SKM-1 (cell line): ENCODE data around the gene DOC2B.
"Not testable (repeated sequence)": the region's sequence is repeated elsewhere in the genome, so short reads cannot be mapped to it uniquely, and the experiment has no call there.

ENCODE experiments used
- DNase-seq: peaks from one replicate; lab custom pipeline; 2025; ENCODE audit not compliant: unreplicated experiment; lab: John Stamatoyannopoulos, UW

The DOC2B gene

DNA sequence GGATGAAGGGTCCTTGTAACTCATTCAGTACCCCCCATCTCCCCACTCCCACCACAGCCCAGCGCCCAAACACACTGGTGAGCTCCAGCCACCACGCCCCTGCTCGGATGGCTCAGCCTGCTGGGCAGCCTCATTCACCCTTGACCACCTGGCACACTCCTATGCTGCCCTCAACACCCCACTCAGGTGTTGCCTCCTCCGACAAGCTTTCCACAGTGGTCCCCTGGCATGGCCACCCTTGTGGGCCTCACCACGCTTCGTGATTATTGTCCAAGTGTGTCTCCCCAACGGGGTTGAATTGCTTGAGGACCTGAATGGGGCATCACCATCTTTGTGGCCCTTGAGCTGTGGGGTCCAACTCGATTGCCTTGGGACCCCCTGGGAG lies 12.0 kb upstream of the DOC2B start:
- DNase-seq, result no peak

DNA sequence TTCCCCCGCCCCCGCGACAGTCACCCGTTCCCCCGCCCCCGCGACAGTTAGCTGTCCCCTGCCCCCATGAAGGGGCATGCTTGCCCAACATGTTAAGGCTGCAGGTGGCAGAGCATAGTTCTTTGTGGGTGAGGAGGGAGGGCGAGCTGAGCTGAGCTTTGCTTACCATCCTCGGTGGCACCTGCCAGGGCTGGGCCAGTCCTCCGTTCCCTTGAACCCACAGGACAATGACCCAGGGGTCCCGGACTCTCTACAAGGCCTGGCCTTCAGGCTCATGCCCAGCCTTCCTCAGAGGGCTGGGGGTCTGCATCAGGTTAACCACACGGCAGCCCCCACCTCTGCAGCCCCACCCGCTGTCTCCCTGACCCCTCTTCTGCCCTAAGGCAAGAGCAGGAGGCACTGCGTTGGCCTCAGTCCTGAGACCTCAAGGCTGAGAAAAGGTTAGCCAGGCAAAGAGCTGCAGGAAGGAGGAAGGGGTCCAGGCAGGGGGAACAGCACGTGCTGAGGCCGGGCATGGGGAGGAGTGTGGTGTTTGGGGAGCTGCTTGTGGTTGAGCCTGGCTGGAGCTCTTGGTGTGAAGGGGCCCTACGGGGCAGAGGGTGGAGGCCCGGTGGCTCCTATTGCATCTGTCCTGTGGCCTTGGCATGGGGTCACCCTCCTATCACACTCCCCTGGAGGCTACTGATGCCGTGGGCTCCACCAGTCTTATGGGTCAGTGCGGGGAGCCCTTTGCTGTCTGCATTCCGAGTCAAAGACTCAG lies 11.4 kb upstream of the DOC2B start:
- no peak for DNase-seq

DNA sequence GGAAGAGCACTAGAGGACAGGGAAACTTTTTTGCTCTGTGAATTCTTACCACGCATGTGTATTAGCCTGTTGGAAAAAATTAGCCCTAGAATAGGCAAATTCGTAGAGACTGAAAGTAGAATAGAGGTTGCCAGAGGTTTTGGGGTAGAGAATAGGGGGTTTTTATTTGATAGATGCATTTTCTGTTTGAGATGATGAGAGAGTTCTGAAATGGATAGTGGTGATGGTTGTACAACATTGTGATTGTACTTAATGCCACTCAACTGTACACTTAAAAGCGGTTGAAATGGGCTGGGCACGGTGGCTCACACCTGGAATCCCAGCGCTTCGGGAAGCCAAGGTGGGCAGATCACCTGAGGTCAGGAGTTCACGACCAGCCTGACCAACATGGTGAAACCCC lies 8.0 kb upstream of the DOC2B start:
- DNase-seq, result no peak

DNA sequence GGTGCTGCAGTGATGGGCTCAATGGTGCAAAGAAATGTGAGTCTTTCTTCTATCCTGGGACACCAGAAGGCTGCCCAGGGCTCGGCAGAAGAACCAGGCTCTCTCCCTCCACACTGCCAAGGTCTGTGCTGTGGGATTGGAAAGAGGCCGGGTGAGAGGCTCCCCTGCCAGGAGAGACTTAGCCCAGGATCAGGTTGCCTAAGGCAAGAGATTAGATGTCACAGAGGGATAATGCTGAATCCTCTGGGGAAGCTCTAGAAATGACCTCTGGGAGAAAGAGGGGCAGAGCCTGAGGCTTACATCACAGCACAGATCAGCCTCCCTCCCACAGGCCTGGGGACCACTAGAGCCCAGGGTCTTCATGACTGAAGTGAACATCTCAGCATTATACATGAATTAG lies 5.7 kb upstream of the DOC2B start:
- DNase-seq, result no peak

DNA sequence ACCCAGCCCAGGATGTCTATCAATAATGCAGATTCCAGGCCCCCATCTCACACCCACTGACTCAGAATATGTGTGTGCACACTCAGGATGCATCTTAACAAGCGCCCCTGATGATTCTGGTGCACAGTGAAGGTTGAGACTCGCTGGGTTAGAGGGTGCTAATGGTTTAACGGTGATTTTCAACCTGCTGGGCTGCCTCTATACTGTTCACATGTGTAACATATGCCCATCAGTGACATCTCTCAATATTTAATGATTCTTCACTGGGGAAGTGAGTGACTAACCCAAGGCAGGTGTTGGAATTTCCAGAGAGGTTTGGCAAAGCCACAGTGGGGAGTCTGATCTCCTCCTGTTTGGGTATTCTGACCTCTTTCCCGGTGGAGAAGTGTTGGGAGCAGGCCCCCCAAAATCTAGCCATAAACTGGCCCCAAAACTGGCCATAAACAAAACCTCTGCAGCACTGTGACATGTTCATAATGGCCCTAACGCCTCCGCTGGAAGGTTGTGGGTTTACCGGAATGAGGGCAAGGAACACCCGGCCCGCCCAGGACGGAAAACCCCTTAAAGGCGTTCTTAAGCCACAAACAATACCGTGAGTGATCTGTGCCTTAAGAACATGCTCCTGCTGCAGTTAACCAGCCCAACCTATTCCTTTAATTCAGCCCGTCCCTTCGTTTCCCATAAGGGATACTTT lies 4.1 kb upstream of the DOC2B start:
- DNase-seq, result no peak

DNA sequence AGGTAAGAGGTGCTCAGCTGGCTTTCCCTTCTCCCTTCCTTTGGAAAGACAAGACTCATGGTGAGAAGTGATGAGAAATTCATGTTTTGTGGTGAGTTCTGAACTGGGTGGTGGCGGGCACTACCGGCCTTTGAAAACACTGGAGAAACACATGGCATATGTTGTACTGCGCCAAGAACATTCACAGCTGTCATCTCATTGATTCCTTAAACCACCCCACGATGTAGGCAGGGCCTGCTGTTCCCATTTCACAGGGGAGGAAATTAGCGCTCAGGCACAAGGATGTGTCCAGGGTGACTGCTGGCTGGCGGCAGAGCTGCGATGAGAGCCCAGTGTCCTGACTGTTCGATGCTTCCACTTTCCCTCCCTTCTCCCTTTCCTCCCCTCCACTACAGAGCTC lies 1.6 kb upstream of the DOC2B start:
- DNase-seq, result no peak

DNA sequence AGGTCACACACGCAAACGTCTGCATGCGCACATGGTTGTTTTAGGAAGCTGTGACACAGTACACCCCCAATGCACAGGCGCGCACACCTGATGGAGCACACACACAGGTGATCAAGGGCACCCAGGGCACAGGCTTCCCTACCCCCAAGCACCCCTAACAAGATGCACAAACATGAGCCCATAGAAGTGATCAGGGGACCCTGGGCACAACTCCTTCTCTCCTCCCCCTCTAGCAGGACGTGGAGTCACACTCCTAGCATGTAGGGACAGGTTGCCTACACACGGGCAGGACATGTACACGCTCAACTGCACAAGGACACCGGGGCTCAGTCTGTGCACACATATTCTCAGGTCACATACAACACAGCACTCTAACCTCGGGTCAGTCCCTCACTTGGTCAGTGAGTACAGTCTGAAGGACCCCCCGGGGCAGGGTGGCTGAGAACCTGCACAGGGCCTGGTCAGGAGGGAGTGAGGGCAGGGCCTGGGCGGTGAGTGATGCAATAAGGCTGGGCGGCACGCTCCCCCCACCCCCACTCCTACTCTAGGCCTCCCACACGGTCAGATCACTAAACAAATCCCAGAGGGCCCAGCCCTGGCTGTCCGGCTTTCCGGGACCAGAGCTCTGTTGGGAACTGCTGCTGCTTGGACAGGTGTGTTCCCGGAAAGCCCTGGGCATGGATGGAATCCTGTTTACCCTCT lies 751 bp upstream of the DOC2B start:
- DNase-seq, result no peak

DNA sequence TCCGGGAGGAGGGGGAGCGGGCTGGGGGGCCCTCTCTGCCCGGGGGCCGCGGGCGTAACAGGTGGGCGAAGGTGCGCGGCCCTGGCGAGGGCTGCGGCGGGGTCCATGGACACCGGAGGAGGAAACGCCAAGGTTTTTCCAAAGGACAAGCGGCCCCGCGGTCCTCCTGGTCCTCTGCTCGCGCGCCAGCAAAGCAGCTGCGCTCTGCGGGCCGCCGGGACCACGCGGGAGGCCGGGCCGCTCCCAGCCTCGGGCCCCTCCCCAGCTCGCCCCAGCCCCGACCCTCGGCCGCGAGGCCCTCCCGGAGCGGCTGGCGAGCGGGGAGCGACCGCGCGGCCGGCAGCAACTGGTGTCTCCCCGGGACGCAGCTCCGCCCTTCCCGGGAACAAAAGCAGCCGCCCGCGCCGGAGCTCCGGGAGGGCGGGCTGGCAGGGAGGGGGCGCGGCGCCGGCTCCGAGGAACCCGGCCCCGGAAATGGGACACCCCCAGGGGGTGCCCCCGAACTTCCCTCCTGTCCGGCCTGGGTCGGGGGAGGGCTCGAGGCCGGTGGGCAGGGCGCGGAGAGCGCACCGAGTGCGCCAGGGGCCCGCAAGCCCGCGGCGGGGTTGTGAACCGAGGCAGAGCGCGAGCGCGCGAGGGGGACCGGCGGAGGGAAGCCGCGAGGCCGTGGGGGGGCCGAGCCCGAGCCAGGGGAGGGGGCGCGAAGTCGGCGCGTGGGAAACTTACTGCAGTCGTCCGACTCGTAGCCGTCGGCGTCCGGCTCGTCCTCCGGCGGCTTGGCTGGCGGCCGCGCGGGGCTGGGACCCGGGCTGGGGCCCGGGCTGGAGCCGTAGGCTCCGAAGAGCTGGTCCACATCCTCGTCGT lies 837 bp downstream of the DOC2B start:
- no peak for DNase-seq

DNA sequence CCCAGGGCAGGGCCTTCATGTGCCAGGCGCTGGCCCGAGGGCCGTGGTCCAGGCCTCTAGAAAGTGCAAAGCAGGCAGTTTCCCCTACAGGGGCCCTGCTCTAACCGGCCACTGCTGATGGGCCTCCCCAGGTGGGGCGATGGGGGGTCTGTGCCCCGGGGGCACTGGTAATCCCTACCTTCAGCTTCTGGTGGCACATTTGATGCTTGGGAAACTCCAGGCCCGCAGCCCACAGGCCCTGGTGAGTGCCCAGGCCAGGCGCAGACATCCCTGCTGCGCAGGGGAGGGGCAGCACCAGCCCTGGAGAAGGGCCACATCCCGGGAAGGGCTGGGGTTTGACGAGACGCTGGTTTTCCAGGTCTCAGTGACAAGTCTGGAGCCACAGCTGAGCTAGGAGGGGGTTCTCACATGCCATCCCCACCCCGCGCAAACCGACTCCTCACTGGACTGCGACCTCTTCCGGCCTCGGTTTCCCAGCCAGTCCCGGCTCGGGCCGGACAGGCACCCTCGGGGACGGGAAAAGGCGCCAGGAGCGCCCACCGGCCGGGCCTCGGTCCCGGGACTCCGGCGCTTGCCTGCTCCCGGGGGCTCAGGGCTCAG lies 1.6 kb downstream of the DOC2B start:
- DNase-seq, result no peak

DNA sequence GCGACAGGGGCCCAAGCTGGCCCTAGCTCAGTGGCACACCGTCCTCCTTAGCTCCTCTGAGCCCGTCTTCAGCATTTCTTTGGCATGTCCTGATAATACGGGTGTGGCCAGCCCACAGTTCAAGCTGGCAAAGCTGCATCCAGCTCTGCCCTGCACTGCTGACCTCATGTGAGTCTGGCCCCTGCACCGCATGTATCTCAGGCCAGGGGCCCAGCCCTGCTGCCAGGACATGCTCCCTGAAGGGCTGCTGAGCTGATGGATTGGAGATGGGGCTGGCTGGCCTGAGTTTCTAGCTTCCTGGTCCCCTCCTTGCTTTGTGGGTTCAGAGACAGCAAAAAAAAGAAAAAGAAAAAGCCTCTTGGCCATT lies 2.4 kb downstream of the DOC2B start:
- DNase-seq, result no peak

DNA sequence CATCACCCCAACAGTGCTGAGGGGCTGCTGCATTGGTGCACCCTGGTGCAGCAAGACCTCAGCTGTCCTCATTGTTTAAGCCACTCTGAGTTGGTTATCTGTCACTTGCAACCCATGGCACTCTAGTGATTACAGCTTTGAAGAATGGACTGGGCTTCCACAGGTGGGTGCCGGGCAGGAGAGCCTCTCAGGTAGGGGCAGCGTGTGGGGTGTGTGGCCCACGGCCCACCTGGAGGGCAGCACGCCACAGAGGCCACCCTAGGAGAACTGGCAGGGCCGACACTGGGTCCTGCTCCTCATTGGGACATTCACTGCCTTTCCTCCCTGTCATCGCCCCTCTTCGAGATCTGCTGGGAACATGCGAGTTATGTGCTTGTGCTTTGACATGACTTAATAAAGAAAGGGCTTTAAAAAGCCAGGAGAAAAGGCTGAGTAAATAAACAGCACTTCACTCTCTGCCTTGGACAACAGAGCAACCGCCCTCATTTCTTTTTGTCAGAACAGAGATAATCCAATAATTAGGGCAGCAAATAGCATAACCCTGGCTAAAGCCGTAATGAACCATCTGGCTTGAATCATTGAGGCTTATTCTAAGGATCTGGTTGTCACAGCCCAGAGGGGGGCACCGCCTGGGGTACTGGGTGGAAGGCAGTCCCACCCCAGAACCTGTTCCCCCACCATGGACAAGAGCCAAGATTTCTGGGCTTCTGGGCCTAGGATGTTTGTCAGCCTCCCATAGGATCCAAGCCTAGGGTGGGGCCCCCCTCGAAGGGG lies 3.0 kb downstream of the DOC2B start:
- DNase-seq, result no peak

DNA sequence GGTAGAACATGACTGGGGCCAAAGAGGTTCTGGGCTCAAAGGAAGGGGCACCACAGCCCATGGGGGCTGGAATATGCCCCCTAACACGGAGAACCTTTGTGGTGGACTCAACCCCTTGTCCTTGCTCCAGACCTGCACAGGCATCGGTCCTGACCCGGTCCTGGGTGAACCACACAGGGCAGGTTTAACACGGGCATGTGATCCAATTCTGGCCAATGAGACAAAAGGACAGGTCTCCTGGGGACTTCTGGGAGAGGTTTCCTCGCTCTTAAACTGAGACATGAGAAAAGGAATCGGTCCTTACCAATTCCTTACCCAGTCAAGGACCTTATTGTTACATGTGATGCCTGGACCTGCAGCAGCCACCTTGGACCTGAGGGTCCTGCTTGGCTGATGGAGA lies 3.7 kb downstream of the DOC2B start:
- DNase-seq, result no peak

DNA sequence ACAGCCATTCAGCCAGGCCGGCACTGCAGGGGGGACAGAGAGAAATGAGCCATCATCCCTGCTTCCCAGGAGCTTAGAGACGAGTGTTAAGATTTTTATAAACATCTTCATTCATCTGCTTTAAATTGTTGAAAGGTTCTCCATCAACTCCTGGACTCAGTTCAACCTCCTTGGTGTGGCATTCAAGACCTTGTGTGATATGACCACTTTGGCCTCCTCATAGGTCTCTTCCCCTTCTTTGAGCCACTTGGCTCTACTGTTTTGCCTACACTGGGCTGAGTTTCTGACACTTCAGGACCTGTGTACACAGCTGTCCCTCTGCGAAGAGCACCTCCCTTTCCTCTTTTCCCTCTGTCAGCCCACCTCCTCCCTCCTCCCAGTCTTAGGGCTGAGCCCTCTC lies 4.3 kb downstream of the DOC2B start:
- no peak for DNase-seq

DNA sequence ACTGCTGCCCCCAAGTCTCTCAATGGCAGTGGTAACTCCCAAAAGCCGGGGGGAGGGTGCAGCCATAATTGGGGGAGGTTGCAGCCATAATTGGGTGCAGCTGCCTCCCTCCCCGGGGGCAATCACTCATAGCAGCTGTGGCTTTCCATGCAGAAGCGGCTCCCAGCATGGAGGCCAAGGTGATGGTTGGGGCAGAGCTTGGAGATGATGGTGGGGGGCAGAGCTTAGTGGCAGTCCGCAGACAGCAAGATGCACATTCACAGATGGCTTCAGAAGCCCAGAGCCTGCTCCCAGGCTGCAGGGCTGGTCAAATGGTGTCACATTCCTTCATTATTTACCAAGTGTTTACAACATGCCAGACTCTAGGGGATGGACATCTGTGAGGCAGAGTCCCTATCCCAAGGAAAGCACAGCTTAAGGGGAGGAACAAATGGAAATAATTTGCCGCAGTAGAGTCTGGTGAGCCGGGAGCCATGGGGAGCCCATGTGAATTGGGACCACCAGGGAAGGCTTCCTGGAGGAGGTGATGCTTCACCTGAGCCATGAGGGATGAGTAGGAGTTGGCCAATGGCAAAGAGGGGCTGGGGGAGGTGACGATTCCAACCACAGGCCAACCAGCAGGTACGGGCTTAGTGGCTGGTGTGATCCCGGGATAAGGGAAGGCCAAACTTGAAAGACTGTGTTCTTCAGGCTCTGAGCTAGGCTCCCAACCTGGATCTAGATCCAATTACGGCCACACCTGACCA lies 8.1 kb downstream of the DOC2B start:
- no peak for DNase-seq

DNA sequence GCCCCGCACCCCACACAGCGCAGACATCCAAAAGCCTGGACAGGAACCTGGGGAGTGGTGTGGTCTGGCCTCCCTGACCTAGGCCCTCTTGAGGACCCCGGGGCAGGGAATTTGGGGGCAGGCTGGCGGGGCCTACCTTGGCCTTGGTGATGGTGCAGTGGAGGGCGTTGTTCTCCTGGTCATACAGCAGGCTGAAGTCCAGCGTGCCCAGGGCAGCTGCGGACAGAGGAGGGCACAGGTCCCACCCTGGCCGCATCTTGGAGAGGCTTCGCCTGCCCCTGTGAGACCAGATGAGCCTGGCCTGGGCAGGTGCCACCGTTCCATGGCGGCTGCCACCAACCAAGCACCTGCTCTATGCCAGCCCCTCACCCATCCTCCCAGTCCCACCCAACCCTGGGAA lies 9.0 kb downstream of the DOC2B start:
- no peak for DNase-seq

DNA sequence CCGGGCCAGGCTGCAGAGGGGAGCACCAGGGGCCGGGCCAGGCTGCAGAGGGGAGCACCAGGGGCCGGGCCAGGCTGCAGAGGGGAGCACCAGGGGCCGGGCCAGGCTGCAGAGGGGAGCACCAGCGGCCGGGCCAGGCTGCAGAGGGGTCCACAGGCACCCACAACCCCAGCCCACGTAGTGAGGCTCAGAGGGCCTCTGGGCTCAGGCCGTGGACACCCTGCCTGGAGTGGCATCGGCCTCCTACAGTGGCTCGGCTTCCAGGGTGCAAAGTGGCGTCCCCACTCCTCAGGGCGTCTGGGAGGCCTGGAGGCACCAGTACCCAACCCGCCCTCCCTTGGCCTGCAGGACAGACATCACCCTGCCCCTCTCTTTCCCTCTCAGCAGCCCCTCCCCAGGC lies 9.6 kb downstream of the DOC2B start:
- DNase-seq, result no peak

DNA sequence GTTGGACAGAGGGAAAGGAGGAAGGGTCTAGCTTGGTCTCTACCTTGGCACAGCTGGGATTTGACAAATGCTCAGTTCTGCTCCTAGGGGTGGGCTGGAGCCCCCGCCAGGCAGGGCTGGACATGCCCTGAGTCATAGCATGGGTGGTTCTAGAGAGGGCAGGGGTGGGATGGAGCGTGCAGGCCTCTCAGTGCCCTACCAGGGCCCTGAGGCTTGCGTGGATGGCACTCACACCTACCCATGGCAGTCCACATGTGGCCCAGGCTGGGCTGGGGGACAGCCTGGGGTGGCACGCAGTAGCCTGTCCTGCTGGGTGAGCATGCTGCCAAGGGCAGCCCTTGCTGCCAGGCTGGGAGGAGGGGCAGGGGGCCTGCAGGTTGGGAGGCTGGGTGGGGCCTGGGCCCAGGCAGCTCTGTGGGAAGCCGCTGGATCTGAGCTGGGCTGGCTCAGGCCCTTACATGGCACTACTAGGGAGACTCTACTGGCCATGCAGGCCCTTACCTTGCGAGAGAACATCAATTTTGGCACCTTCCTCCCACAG lies 11.2 kb downstream of the DOC2B start:
- no peak for DNase-seq

DNA sequence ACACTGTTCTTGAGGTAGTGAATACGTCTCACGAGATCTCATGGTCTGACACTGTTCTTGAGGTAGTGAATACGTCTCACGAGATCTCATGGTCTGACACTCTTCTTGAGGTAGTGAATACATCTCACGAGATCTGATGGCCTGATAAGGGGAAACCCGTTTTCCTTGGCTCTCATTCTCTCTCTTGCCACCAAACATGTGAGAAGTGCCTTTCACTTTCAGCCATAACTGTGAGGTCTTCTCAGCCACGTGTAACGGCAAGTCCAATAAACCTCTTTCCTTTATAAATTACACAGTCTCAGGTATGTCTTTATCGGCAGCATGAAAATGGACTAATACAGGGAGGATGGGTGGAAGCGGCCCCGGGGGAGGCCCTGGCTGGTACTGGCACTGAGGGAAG lies 12.8 kb downstream of the DOC2B start:
- not testable (repeated sequence) for DNase-seq

DNA sequence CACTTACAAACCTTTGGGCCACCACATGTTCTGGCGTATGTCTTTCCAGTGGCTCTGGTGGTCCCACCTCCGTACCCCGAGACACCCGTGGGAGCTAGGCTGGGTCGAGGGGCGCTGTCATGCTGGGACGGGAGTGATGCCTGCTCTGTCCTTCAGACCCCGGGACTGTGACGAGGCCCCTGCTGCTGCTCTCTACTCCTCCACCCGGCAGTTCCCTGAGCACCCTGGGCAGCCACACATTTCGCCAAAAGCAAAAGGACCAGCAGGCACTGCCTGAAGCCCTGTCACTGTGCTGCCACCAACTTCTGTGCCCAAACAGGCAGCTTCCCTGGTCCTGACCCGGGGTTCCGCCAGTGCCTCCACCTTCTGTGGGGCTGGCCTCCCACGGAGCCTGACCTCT lies 15.5 kb downstream of the DOC2B start:
- no peak for DNase-seq
